ENCODE data around the gene SAA4. TPM values are rescaled to one million over a fixed set of nuclear protein-coding genes. Genes with fewer than 3 reads are reported as not detected.
"Not testable (repeated sequence)": the region's sequence is repeated elsewhere in the genome, so short reads cannot be mapped to it uniquely, and the experiment has no call there.

Gene SAA4
- polyA plus RNA-seq, 2 of the 4 experiments (the other 2 are of a cell fraction): not detected

- TF ChIP-seq HMGXB4 (CRISPR knock-in tag; IDR thresholded peaks at IDR 0.05; ENCODE audit: borderline replicate concordance) (no peak), ESRRA (IDR thresholded peaks at IDR 0.05; ENCODE audit: borderline replicate concordance, low read length) (no peak), FOXS1 (CRISPR knock-in tag; IDR thresholded peaks at IDR 0.05) (no peak)
Measured at GRCh38 chr11:18191376-18191775, 45.2 kb downstream of the SAA4 start (continued).

GRCh38 chr11:18189476-18190245, 46.9 kb downstream of the SAA4 start:
- DNase-seq (ENCODE audit: low read depth in 1 of 2, low spot score in 1 of 2); FAIRE-seq; H3K4me3 ChIP-seq; H3K4me1 ChIP-seq; H3K4me2 ChIP-seq; H3K27ac ChIP-seq; ATAC-seq; POLR2A ChIA-PET; H3K9me3 ChIP-seq: not testable (repeated sequence)
- WGBS (ENCODE audit: missing lambda C conversion rate): 63% methylated on average over 34 of the region's 34 CpGs
- CTCF ChIA-PET: interaction anchor here (0.9 to 2.0 kb wide), 2 partner anchors 54 to 330 kb away, joined by 3 to 9 read pairs; no protein-coding TSS in a partner anchor

GRCh38 chr11:18188796-18189195, 47.8 kb downstream of the SAA4 start:
- ATAC-seq: no peak
- Histone ChIP-seq H3K4me2 (no peak overlapping the region), H3K4me1 (no peaks in the 10 kb centered on the region), H3K9me3 (no peaks in the 10 kb centered on the region), H3K4me3 (no peak overlapping the region), H3K27ac (no peak overlapping the region)
- WGBS (ENCODE audit: missing lambda C conversion rate): 65% methylated on average over 24 of the region's 24 CpGs
- ChIA-PET POLR2A (no interaction called here), CTCF (interaction anchor here (0.9 to 2.0 kb wide), 3 partner anchors 15 to 331 kb away, joined by 3 to 9 read pairs (median 3); no protein-coding TSS in a partner anchor)
- no peak for DNase-seq (ENCODE audit: low read depth in 1 of 2, low spot score in 1 of 2)
- TF ChIP-seq POLR2A (IDR thresholded peaks at IDR 0.05; ENCODE audit: low read length) (no peak), BCL3 (IDR thresholded peaks at IDR 0.05) (no peak), REST (IDR thresholded peaks at IDR 0.05) (no peak), HOXB13 (CRISPR knock-in tag; IDR thresholded peaks at IDR 0.05; ENCODE audit: low read depth) (no peak), PHF8 (IDR thresholded peaks at IDR 0.05; ENCODE audit: borderline replicate concordance, low read depth) (no peak), NFE2L2 (conservative IDR thresholded peaks at IDR 0.05; ENCODE audit: low read length) (no peak)
- FAIRE-seq: peak; percentile 56

Small RNA genes within 50 kb of the gene (small RNA-seq; reads per million reads assigned to genes)
- 0 reads per million in 6 experiments for gene RNA5SP333
- gene RNA5SP334: 0 to 0.26 (median 0) reads per million in 6 experiments

Other genes starting within 250 kb of the SAA4 start
- 24.1 and 25.6 TPM in 2 replicates for gene SERGEF, start 223.8 kb downstream of the SAA4 start, polyA plus RNA-seq (2011; rRNA removed)
- 17.2 to 20.7 TPM (median 20.1 TPM) in 3 replicates for gene SERGEF, start 223.8 kb downstream of the SAA4 start, polyA plus RNA-seq (2017; fragmentation: RNase III; extraction: RNeasy Plus Mini Kit Qiagen cat#74134 plus additional on column Dnase treatment)
- 0.22 and 0.34 TPM in 2 replicates for gene TPH1, start 190.5 kb downstream of the SAA4 start, polyA plus RNA-seq (2011; rRNA removed)
- 0.08 to 0.09 TPM (median 0.09 TPM) in 3 replicates for gene TPH1, start 190.5 kb downstream of the SAA4 start, polyA plus RNA-seq (2017; fragmentation: RNase III; extraction: RNeasy Plus Mini Kit Qiagen cat#74134 plus additional on column Dnase treatment)
- 40.9 and 46.5 TPM in 2 replicates for gene SAAL1, start 130.7 kb downstream of the SAA4 start, polyA plus RNA-seq (2011; rRNA removed)
- gene SAAL1, start 130.7 kb downstream of the SAA4 start, polyA plus RNA-seq (2017; fragmentation: RNase III; extraction: RNeasy Plus Mini Kit Qiagen cat#74134 plus additional on column Dnase treatment): 56.0 to 60.0 TPM (median 56.3 TPM) in 3 replicates
- gene MRGPRX3, start 104.2 kb downstream of the SAA4 start, polyA plus RNA-seq (2011; rRNA removed): 0.08 TPM in 1 of 2 replicates, not detected in the other
- gene MRGPRX3, start 104.2 kb downstream of the SAA4 start, polyA plus RNA-seq (2017; fragmentation: RNase III; extraction: RNeasy Plus Mini Kit Qiagen cat#74134 plus additional on column Dnase treatment): not detected in 3 replicates
- not detected in 2 replicates for gene MRGPRX4, start 64.0 kb downstream of the SAA4 start, polyA plus RNA-seq (2011; rRNA removed)
- gene MRGPRX4, start 64.0 kb downstream of the SAA4 start, polyA plus RNA-seq (2017; fragmentation: RNase III; extraction: RNeasy Plus Mini Kit Qiagen cat#74134 plus additional on column Dnase treatment): not detected in 3 replicates
- 0.09 and 0.13 TPM in 2 replicates for gene SAA2, start 11.9 kb upstream of the SAA4 start, polyA plus RNA-seq (2011; rRNA removed)
- not detected in 3 replicates for gene SAA2, start 11.9 kb upstream of the SAA4 start, polyA plus RNA-seq (2017; fragmentation: RNase III; extraction: RNeasy Plus Mini Kit Qiagen cat#74134 plus additional on column Dnase treatment)
- gene SAA1, start 29.5 kb upstream of the SAA4 start, polyA plus RNA-seq (2011; rRNA removed): 0.29 TPM in 1 of 2 replicates, not detected in the other
- gene SAA1, start 29.5 kb upstream of the SAA4 start, polyA plus RNA-seq (2017; fragmentation: RNase III; extraction: RNeasy Plus Mini Kit Qiagen cat#74134 plus additional on column Dnase treatment): 0.37 to 0.64 TPM (median 0.44 TPM) in 3 replicates
- gene HPS5, start 85.3 kb upstream of the SAA4 start, polyA plus RNA-seq (2011; rRNA removed): 29.1 and 30.2 TPM in 2 replicates
- gene HPS5, start 85.3 kb upstream of the SAA4 start, polyA plus RNA-seq (2017; fragmentation: RNase III; extraction: RNeasy Plus Mini Kit Qiagen cat#74134 plus additional on column Dnase treatment): 18.0 to 18.4 TPM (median 18.4 TPM) in 3 replicates
- gene GTF2H1, start 85.8 kb upstream of the SAA4 start, polyA plus RNA-seq (2011; rRNA removed): 52.0 and 56.0 TPM in 2 replicates
- gene GTF2H1, start 85.8 kb upstream of the SAA4 start, polyA plus RNA-seq (2017; fragmentation: RNase III; extraction: RNeasy Plus Mini Kit Qiagen cat#74134 plus additional on column Dnase treatment): 36.3 to 39.4 TPM (median 38.8 TPM) in 3 replicates
- gene LDHA, start 157.8 kb upstream of the SAA4 start, polyA plus RNA-seq (2011; rRNA removed): 1,975 and 2,571 TPM in 2 replicates
- 4,094 to 4,418 TPM (median 4,099 TPM) in 3 replicates for gene LDHA, start 157.8 kb upstream of the SAA4 start, polyA plus RNA-seq (2017; fragmentation: RNase III; extraction: RNeasy Plus Mini Kit Qiagen cat#74134 plus additional on column Dnase treatment)
- 0.23 and 0.30 TPM in 2 replicates for gene LDHC, start 175.5 kb upstream of the SAA4 start, polyA plus RNA-seq (2011; rRNA removed)
- 0.12 to 0.17 TPM (median 0.15 TPM) in 3 replicates for gene LDHC, start 175.5 kb upstream of the SAA4 start, polyA plus RNA-seq (2017; fragmentation: RNase III; extraction: RNeasy Plus Mini Kit Qiagen cat#74134 plus additional on column Dnase treatment)
- gene LDHAL6A, start 219.1 kb upstream of the SAA4 start, polyA plus RNA-seq (2011; rRNA removed): not detected in 2 replicates
- not detected in 3 replicates for gene LDHAL6A, start 219.1 kb upstream of the SAA4 start, polyA plus RNA-seq (2017; fragmentation: RNase III; extraction: RNeasy Plus Mini Kit Qiagen cat#74134 plus additional on column Dnase treatment)